Measurements from ENCODE around the gene SLC26A8. TPM values are rescaled to one million over a fixed set of nuclear protein-coding genes. Genes with fewer than 3 reads are reported as not detected.
A peak's percentile ranks its signal among the peaks of the same experiment; 100 is the strongest.
"Not testable (repeated sequence)": the region's sequence is repeated elsewhere in the genome, so short reads cannot be mapped to it uniquely, and the experiment has no call there.

SLC26A8 gene
- total and polyA plus RNA-seq, 2 experiments from 2014 or later: 0.37 TPM; not detected in 1

DNA sequence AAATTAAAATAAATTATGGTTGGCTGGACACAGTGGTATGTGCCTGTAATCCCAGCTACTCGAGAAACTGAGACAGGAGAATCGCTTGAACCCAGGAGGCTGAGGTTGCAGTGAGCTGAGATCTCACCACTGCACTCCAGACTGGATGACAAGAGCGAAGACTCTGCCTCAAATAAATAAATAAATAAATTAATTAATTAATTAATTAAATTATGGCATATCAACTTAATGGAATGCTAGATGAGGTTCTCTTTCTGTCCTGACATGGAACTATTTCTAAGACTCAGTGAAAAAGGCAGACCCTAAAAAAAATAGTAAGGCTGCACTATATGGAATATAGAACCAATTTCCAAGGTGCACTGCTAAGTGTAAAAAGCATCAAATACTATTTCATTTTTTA lies 108.4 kb downstream of the SLC26A8 start:
- H3K4me1 ChIP-seq (ENCODE audit: low read depth): peaks cover 24% of the 10 kb centered on the region
- no peak overlapping the region for H3K4me3 ChIP-seq
- peaks cover 3% of the 10 kb centered on the region for H3K36me3 ChIP-seq
- no peak for DNase-seq (ENCODE audit: low read depth in 1 of 2, low spot score in 1 of 2)
- H3K27me3 ChIP-seq: no peaks in the 10 kb centered on the region
- no peaks in the 10 kb centered on the region for H3K9me3 ChIP-seq (ENCODE audit: low read depth)
- no peak overlapping the region for H3K27ac ChIP-seq
- TF ChIP-seq, protein P1, sequence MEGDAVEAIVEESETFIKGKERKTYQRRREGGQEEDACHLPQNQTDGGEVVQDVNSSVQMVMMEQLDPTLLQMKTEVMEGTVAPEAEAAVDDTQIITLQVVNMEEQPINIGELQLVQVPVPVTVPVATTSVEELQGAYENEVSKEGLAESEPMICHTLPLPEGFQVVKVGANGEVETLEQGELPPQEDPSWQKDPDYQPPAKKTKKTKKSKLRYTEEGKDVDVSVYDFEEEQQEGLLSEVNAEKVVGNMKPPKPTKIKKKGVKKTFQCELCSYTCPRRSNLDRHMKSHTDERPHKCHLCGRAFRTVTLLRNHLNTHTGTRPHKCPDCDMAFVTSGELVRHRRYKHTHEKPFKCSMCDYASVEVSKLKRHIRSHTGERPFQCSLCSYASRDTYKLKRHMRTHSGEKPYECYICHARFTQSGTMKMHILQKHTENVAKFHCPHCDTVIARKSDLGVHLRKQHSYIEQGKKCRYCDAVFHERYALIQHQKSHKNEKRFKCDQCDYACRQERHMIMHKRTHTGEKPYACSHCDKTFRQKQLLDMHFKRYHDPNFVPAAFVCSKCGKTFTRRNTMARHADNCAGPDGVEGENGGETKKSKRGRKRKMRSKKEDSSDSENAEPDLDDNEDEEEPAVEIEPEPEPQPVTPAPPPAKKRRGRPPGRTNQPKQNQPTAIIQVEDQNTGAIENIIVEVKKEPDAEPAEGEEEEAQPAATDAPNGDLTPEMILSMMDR (IDR thresholded peaks at IDR 0.05; ENCODE audit: low read depth, low read length): no peak

DNA sequence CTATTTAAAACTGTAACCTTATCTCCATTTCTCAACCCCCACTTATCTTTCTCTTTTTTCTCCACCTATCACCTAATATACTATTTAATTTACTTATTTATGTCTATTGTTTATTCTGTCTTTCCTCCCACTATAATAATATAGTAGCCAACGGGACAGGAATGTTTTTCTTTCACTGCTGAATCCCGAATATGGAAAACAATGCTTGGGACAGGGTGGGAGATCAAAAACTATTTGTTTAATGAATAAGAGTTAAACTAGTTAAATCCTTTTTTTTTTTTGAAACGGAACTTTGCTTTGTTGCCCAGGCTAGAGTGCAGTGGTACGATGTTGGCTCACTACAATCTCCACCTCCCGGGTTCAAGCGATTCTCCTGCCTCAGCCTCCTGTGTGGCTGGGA lies 109.9 kb downstream of the SLC26A8 start:
- H3K9me3 ChIP-seq (ENCODE audit: low read depth): no peaks in the 10 kb centered on the region
- no peaks in the 10 kb centered on the region for H3K27me3 ChIP-seq
- no peak overlapping the region for H3K27ac ChIP-seq
- peaks cover 17% of the 10 kb centered on the region for H3K4me1 ChIP-seq (ENCODE audit: low read depth)
- H3K4me3 ChIP-seq: no peak overlapping the region
- TF ChIP-seq, protein P1 (IDR thresholded peaks at IDR 0.05; ENCODE audit: low read depth, low read length): no peak
- peaks cover 3% of the 10 kb centered on the region for H3K36me3 ChIP-seq
- DNase-seq (ENCODE audit: low read depth in 1 of 2, low spot score in 1 of 2): no peak

DNA sequence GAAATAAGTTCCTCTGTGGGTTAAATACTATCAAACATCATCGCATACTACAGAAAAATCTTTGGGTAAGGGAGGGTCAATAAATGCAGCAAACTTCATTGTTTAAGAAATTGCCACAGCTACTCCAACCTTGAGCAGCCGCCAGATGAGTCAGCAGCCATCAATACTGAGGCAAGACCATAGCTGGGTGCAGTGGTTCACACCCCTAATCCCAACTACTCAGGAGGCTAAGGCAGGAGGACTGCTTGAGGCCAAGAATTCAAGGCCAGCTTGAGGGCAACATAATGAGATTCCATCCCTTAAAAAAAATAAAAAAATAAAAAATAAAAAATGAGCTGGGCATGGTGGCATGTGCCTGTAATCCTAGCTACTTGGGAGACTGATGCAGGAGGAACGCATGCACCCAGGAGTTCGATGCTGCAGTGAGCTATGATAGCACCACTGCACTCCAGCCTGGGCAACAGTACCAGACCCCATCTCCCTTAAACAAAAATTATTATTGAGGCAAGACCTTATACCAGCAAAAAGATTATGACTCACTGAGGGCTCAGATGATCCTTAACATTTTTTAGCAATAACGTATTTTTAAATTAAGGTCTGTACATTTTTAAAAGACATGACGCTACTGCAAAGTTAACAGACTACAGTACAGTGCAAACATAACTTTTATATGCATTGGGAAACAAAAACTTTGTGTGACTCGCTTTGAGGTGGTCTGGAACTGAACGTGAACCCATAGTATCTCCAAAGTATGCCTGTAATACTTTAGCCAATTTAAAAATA lies 112.4 kb downstream of the SLC26A8 start:
- Histone ChIP-seq H3K9me3 (ENCODE audit: low read depth) (no peaks in the 10 kb centered on the region), H3K27me3 (no peaks in the 10 kb centered on the region), H3K4me3 (no peak overlapping the region), H3K4me1 (ENCODE audit: low read depth) (no peaks in the 10 kb centered on the region), H3K27ac (no peak overlapping the region), H3K36me3 (peaks cover 3% of the 10 kb centered on the region)
- TF ChIP-seq, protein P1 (IDR thresholded peaks at IDR 0.05; ENCODE audit: low read depth, low read length): no peak
- peak in 1 of 2 donors; percentile 45 for DNase-seq (ENCODE audit: low read depth in 1 of 2, low spot score in 1 of 2)

- not testable (repeated sequence) for DNase-seq (ENCODE audit: low read depth in 1 of 2, low spot score in 1 of 2); H3K9me3 ChIP-seq (ENCODE audit: low read depth); H3K27me3 ChIP-seq; H3K36me3 ChIP-seq; H3K4me1 ChIP-seq (ENCODE audit: low read depth); H3K4me3 ChIP-seq; H3K27ac ChIP-seq
These were observed 114.9 kb downstream of the SLC26A8 start for GRCh38 chr6:35909571-35909970.

GRCh38 chr6:35908753-35909401 lies 115.6 kb downstream of the SLC26A8 start:
- H3K27me3 ChIP-seq; H3K9me3 ChIP-seq (ENCODE audit: low read depth); DNase-seq (ENCODE audit: low read depth in 1 of 2, low spot score in 1 of 2); H3K4me1 ChIP-seq (ENCODE audit: low read depth); H3K36me3 ChIP-seq; H3K4me3 ChIP-seq; H3K27ac ChIP-seq: not testable (repeated sequence)

DNA sequence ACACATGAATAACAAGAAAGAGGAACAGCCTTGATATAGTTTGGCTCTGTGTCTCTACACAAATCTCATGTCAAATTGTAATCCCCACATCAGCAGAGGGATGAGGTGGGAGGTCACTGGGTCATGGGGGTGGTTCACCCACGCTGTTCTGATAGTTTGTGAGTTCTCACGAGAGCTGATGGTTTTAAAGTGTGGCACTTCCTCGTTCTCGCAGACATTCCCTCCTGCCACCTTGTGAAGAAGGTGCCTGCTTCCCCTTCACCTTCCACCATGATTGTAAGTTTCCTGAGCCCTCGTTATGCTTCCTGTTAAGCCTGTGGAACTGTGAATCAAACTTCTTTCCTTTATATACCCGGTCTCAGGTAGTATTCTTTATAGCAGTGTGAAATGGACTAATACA lies 116.7 kb downstream of the SLC26A8 start:
- no peak overlapping the region for H3K4me3 ChIP-seq
- H3K27me3 ChIP-seq: no peaks in the 10 kb centered on the region
- H3K9me3 ChIP-seq (ENCODE audit: low read depth): no peaks in the 10 kb centered on the region
- TF ChIP-seq, protein P1 (IDR thresholded peaks at IDR 0.05; ENCODE audit: low read depth, low read length): no peak
- no peak overlapping the region for H3K27ac ChIP-seq
- DNase-seq (ENCODE audit: low read depth in 1 of 2, low spot score in 1 of 2): no peak
- no peaks in the 10 kb centered on the region for H3K36me3 ChIP-seq
- H3K4me1 ChIP-seq (ENCODE audit: low read depth): no peaks in the 10 kb centered on the region
